Gastroesophageal sphincter (tissue), 4 donors: ENCODE results near the gene FBXW8. TPM values are rescaled to one million over a fixed set of nuclear protein-coding genes. Genes with fewer than 3 reads are reported as not detected.

Experiments
- ATAC-seq: fragments of 150-250 bp; one replicate; pipeline ENCODE4 v1.9.1; 2016; ENCODE audit warnings: mild to moderate bottlenecking, moderate library complexity
- H3K27ac ChIP-seq, 4 donors: fragments of 200-600 bp; sonication (generic) in 3 of 4; 1 replicate in 3 of 4; 2 replicates in 1 of 4; pipeline ENCODE4 v1.5.1; 2016 to 2019
- H3K27me3 ChIP-seq: fragments of 200-600 bp; sonication (generic); one replicate; pipeline ENCODE4 v1.5.1; 2019
- H3K36me3 ChIP-seq, 2 donors: fragments of 200-600 bp; sonication (generic); one replicate each; pipeline ENCODE4 v1.5.1; 2019; ENCODE audit warnings: control low read depth in 1 of 2
- H3K4me1 ChIP-seq, 3 donors: fragments of 200-600 bp; sonication (generic); 1 replicate in 2 of 3; 2 replicates in 1 of 3; pipeline ENCODE4 v1.5.1; 2016 to 2019; ENCODE audit warnings: control low read depth in 2 of 3
- H3K4me3 ChIP-seq, 2 donors: fragments of 200-600 bp; sonication (generic); one replicate each; pipeline ENCODE4 v1.5.1; 2019; ENCODE audit warnings: mild to moderate bottlenecking in 1 of 2, moderate library complexity in 1 of 2
- H3K9me3 ChIP-seq, 3 donors: fragments of 200-600 bp; sonication (generic); one replicate each; pipeline ENCODE4 v1.5.1; 2017 to 2019; ENCODE audit warnings: control low read depth in 2 of 3
- CTCF ChIP-seq, 4 experiments: fragments of 200-600 bp in 2 of 4; fragments of 450-650 bp in 2 of 4; sonication (generic) in 1 of 4; IDR thresholded peaks; one replicate each; pipeline ENCODE4 v1.5.1; 2017 to 2019; ENCODE audit warnings: antibody characterized with exemption in 4 of 4, mild to moderate bottlenecking in 2 of 4, moderate library complexity in 2 of 4
- EP300 ChIP-seq: sonication (generic); formaldehyde crosslinking; IDR thresholded peaks from one replicate; pipeline ENCODE4 v1.6.1; 2017; ENCODE audit warnings: antibody characterized with exemption, mild to moderate bottlenecking
- POLR2A ChIP-seq, 2 donors: fragments of 450-650 bp; IDR thresholded peaks; one replicate each; pipeline ENCODE4 v1.6.1; 2017; ENCODE audit warnings: antibody characterized with exemption in 2 of 2, mild to moderate bottlenecking in 2 of 2, moderate library complexity in 1 of 2
- POLR2AphosphoS5 ChIP-seq: sonication (generic); formaldehyde crosslinking; IDR thresholded peaks from one replicate; pipeline ENCODE4 v1.6.1; 2017; ENCODE audit warnings: antibody characterized with exemption
- WGBS, 2 donors: methylation state at CpG; one replicate each; pipeline ENCODE4 v1.1.5; 2018; ENCODE audit warnings: low coverage in 1 of 2; 5-methylcytosine and 5-hydroxymethylcytosine counted together
- total RNA-seq, 4 donors: library from RNA; depleted of rRNA; stranded (reverse); fragments of >200 nt; gene quantifications; one replicate each; pipeline ENCODE4 v1.1.0, GENCODE V29; 2016

Gene FBXW8
- total RNA-seq, 4 donors from 2014 or later = 10.1 to 17.9 (median 13.7) TPM

GRCh38 chr12:116934908-116935705, 24.4 kb downstream of the FBXW8 start:
- ATAC-seq = no peak
- Histone ChIP-seq H3K36me3 (peaks cover 4 to 17% of the 10 kb centered on the region in 2 donors), H3K27ac (no peak overlapping the region), H3K4me3 (no peak overlapping the region), H3K9me3 (no peaks in the 10 kb centered on the region), H3K27me3 (no peaks in the 10 kb centered on the region), H3K4me1 (peaks cover 5 to 39% (median 9%) of the 10 kb centered on the region in 3 donors)
- 69 to 92% methylated on average over 3 to 4 of the region's 4 CpGs for WGBS, 2 donors
- TF ChIP-seq POLR2A (IDR thresholded peaks at IDR 0.05) (no peak), POLR2AphosphoS5 (no peak), EP300 (no peak), CTCF (IDR thresholded peaks at IDR 0.05) (no peak)

GRCh38 chr12:116937640-116938039, 26.9 kb downstream of the FBXW8 start:
- Histone ChIP-seq H3K9me3 (no peaks in the 10 kb centered on the region), H3K27me3 (no peaks in the 10 kb centered on the region), H3K4me3 (no peak overlapping the region), H3K27ac (no peak overlapping the region), H3K36me3 (peaks cover 4 to 10% of the 10 kb centered on the region in 2 donors), H3K4me1 (peaks cover 5 to 36% (median 9%) of the 10 kb centered on the region in 3 donors)
- WGBS, 2 donors = 73 to 87% methylated on average over 1 of the region's 1 CpG
- TF ChIP-seq POLR2AphosphoS5 = no peak
- TF ChIP-seq EP300 = no peak
- TF ChIP-seq POLR2A (IDR thresholded peaks at IDR 0.05) = no peak
- TF ChIP-seq CTCF (IDR thresholded peaks at IDR 0.05) = no peak
- ATAC-seq = no peak

- Histone ChIP-seq H3K4me3 (no peak overlapping the region), H3K27me3 (no peaks in the 10 kb centered on the region), H3K9me3 (peaks cover 0 to 9% (median 0%) of the 10 kb centered on the region in 3 donors), H3K36me3 (peaks cover 0 to 16% of the 10 kb centered on the region in 2 donors), H3K4me1 (peaks cover 0 to 15% (median 0%) of the 10 kb centered on the region in 3 donors), H3K27ac (no peak overlapping the region)
- ATAC-seq = no peak
- 95 to 100% methylated on average over 1 to 3 of the region's 3 CpGs for WGBS, 2 donors
- no peak for TF ChIP-seq EP300
- TF ChIP-seq POLR2A (IDR thresholded peaks at IDR 0.05) = no peak
- TF ChIP-seq POLR2AphosphoS5 = no peak
- no peak for TF ChIP-seq CTCF (IDR thresholded peaks at IDR 0.05)
These were observed 29.0 kb downstream of the FBXW8 start for GRCh38 chr12:116939734-116940133.

GRCh38 chr12:116941188-116941587, 30.4 kb downstream of the FBXW8 start:
- no peak for ATAC-seq
- H3K9me3 ChIP-seq = peaks cover 0 to 9% (median 0%) of the 10 kb centered on the region in 3 donors
- 97% methylated on average over 5 of the region's 5 CpGs for WGBS, 2 donors
- H3K27ac ChIP-seq = no peak overlapping the region
- no peak for TF ChIP-seq POLR2AphosphoS5
- peaks cover 0 to 26% of the 10 kb centered on the region in 2 donors for H3K36me3 ChIP-seq
- H3K4me1 ChIP-seq = peaks cover 0 to 8% (median 0%) of the 10 kb centered on the region in 3 donors
- H3K4me3 ChIP-seq = no peak overlapping the region
- H3K27me3 ChIP-seq = no peaks in the 10 kb centered on the region

GRCh38 chr12:116943419-116944372, 32.9 kb downstream of the FBXW8 start:
- TF ChIP-seq CTCF (IDR thresholded peaks at IDR 0.05) (no peak), POLR2AphosphoS5 (no peak), POLR2A (IDR thresholded peaks at IDR 0.05) (no peak), EP300 (no peak)
- Histone ChIP-seq H3K9me3 (peaks cover 0 to 9% (median 0%) of the 10 kb centered on the region in 3 donors), H3K4me3 (no peak overlapping the region), H3K27ac (no peak overlapping the region), H3K36me3 (peaks cover 0 to 41% of the 10 kb centered on the region in 2 donors), H3K4me1 (no peaks in the 10 kb centered on the region), H3K27me3 (no peaks in the 10 kb centered on the region)
- no peak for ATAC-seq
- WGBS, 2 donors = 71 to 77% methylated on average over 6 of the region's 6 CpGs
